B cell (primary cell): ENCODE results near the gene LRAT. TPM values are rescaled to one million over a fixed set of nuclear protein-coding genes. Genes with fewer than 3 reads are reported as not detected.

Experiments
- ATAC-seq: fragments of 200-7000 bp; cut with Tn5 transposase; one replicate; pipeline ENCODE4 v1.10.0; 2021; ENCODE audit warnings: low read depth, mild to moderate bottlenecking, moderate number of reproducible peaks, moderate library complexity
- CTCF ChIA-PET: fragments of 350-600 bp; sonication (Branson Sonifier 250); formaldehyde crosslinking; loops from one replicate; lab custom pipeline; 2021; ENCODE audit warnings: antibody characterized with exemption, inconsistent platforms; lab: Charles Lee
- POLR2A ChIA-PET: fragments of 350-600 bp; sonication (Branson Sonifier 250); formaldehyde crosslinking; loops from one replicate; lab custom pipeline; 2021; ENCODE audit warnings: antibody characterized with exemption; lab: Charles Lee
- DNase-seq: peaks from one replicate; pipeline ENCODE4 v3.0.0; 2013
- H2AFZ ChIP-seq: 2 replicates; pipeline ENCODE4 v1.6.1; 2012; ENCODE audit warnings: mild to moderate bottlenecking, low read depth, low read length; ENCODE audit not compliant: insufficient read depth, poor library complexity, severe bottlenecking
- H3K27ac ChIP-seq, 2 donors: 1 replicate in 1 of 2; 2 replicates in 1 of 2; pipeline ENCODE4 v1.5.1; 2012 to 2013; ENCODE audit warnings: low read length in 2 of 2, mild to moderate bottlenecking in 2 of 2, moderate library complexity in 1 of 2
- H3K27me3 ChIP-seq, 4 experiments: fragments of 200-600 bp in 1 of 4; sonication (generic) in 1 of 4; replicated peaks in 1 of 4; 1 replicate in 2 of 4; 2 replicates in 2 of 4; pipeline versions ENCODE4 v1.6.1 to v1.7.0; 2013 to 2016; ENCODE audit warnings: low read length in 3 of 4, mild to moderate bottlenecking in 2 of 4, mixed read lengths in 1 of 4, moderate library complexity in 1 of 4; ENCODE audit not compliant: insufficient read depth in 4 of 4, control insufficient read depth in 3 of 4; ENCODE audit errors: control extremely low read depth in 1 of 4
- H3K36me3 ChIP-seq, 2 experiments: replicated peaks in 1 of 2; 1 replicate in 1 of 2; 2 replicates in 1 of 2; pipeline versions ENCODE4 v1.6.1 to v1.7.1; 2013; ENCODE audit warnings: low read length in 1 of 2; ENCODE audit not compliant: insufficient read depth in 2 of 2, control insufficient read depth in 1 of 2; ENCODE audit errors: control extremely low read depth in 1 of 2, extremely low read depth in 1 of 2
- H3K4me1 ChIP-seq, 2 donors: fragments of 200-600 bp in 1 of 2; sonication (generic) in 1 of 2; 1 replicate in 1 of 2; 2 replicates in 1 of 2; pipeline versions ENCODE4 v1.5.1 to v1.6.1; 2013 to 2017; ENCODE audit warnings: low read length in 2 of 2; ENCODE audit not compliant: control insufficient read depth in 2 of 2, insufficient read depth in 2 of 2
- H3K4me2 ChIP-seq: replicated peaks from 2 replicates; pipeline ENCODE3; 2012; ENCODE audit warnings: mild to moderate bottlenecking, low read depth, low read length; ENCODE audit not compliant: poor library complexity, severe bottlenecking
- H3K4me3 ChIP-seq, 5 experiments: fragments of 200-600 bp in 1 of 5; sonication (generic) in 1 of 5; 1 replicate in 3 of 5; 2 replicates in 2 of 5; pipeline versions ENCODE4 v1.5.1 to v1.7.0; 2011 to 2016; ENCODE audit warnings: low read length in 4 of 5, mild to moderate bottlenecking in 4 of 5, low read depth in 2 of 5, control low read depth in 1 of 5, moderate library complexity in 1 of 5; ENCODE audit not compliant: insufficient read depth in 1 of 5; ENCODE audit errors: control extremely low read depth in 1 of 5, extremely low read depth in 1 of 5
- H3K79me2 ChIP-seq: fragments of 200-600 bp; sonication (generic); one replicate; pipeline ENCODE4 v1.6.0; 2016; ENCODE audit warnings: low read length; ENCODE audit not compliant: control insufficient read depth, insufficient read depth
- H3K9ac ChIP-seq: fragments of 200-600 bp; sonication (generic); 2 replicates; pipeline ENCODE4 v1.6.1; 2017; ENCODE audit warnings: mild to moderate bottlenecking, low read length, moderate library complexity
- H3K9me3 ChIP-seq, 3 donors: one replicate each; pipeline versions ENCODE4 v1.6.1 to v1.7.1; 2013; ENCODE audit warnings: low read length in 2 of 3; ENCODE audit not compliant: control insufficient read depth in 2 of 3, insufficient read depth in 1 of 3; ENCODE audit errors: control extremely low read depth in 1 of 3
- H4K20me1 ChIP-seq: 2 replicates; pipeline ENCODE4 v1.6.0; 2012; ENCODE audit warnings: mild to moderate bottlenecking, low read length; ENCODE audit not compliant: insufficient read depth, control insufficient read depth, poor library complexity, severe bottlenecking
- H3K27ac Mint-ChIP-seq: one replicate; pipeline ENCODE4 v1.8.0; 2021; ENCODE audit warnings: mixed read lengths
- H3K27me3 Mint-ChIP-seq: one replicate; pipeline ENCODE4 v1.8.0; 2021; ENCODE audit warnings: mixed read lengths
- H3K4me1 Mint-ChIP-seq: one replicate; pipeline ENCODE4 v1.8.0; 2021; ENCODE audit warnings: mixed read lengths
- H3K4me3 Mint-ChIP-seq: one replicate; pipeline ENCODE4 v1.8.0; 2021; ENCODE audit warnings: mixed read lengths
- H3K9me3 Mint-ChIP-seq: one replicate; pipeline ENCODE4 v1.8.0; 2022; ENCODE audit warnings: mixed read lengths; ENCODE audit not compliant: insufficient read depth
- EZH2 ChIP-seq: IDR thresholded peaks from 2 replicates; pipeline ENCODE4 v1.6.1; 2012; ENCODE audit warnings: borderline replicate concordance, low read depth, mild to moderate bottlenecking, moderate library complexity, low read length; ENCODE audit not compliant: insufficient read depth, poor library complexity, severe bottlenecking
- WGBS: methylation state at CpG from one replicate; pipeline ENCODE4 v1.1.5; 2013; ENCODE audit warnings: missing lambda C conversion rate; ENCODE audit not compliant: insufficient coverage; 5-methylcytosine and 5-hydroxymethylcytosine counted together
- intact Hi-C: fragments of 100-400 bp; cut with micrococcal nuclease; formaldehyde crosslinking; loops from one replicate; pipeline ENCODE4 v1.10.0; 2022
- polyA plus RNA-seq: library from polyadenylated mRNA; depleted of rRNA; stranded (reverse); fragments of >200 nt; gene quantifications from 2 replicates; pipeline ENCODE4 v1.2.3, GENCODE V29; 2012
- total RNA-seq, 2 donors: library from RNA; stranded (reverse); fragments of 120-200 nt in 1 of 2; gene quantifications; 1 replicate in 1 of 2; 2 replicates in 1 of 2; pipeline versions ENCODE4 v1.2.3 to v1.2.4, GENCODE V29; 2013 to 2022
- TF ChIP-seq, protein P1 (sequence below): fragments of 200-600 bp; IDR thresholded peaks from one replicate; pipeline ENCODE4 v1.8.0; 2022; ENCODE audit warnings: antibody characterized with exemption, mild to moderate bottlenecking

The LRAT gene
- total and polyA plus RNA-seq, 2 donors (not counting 1 experiment from before 2014, with no cell fraction given): not detected

DNA sequence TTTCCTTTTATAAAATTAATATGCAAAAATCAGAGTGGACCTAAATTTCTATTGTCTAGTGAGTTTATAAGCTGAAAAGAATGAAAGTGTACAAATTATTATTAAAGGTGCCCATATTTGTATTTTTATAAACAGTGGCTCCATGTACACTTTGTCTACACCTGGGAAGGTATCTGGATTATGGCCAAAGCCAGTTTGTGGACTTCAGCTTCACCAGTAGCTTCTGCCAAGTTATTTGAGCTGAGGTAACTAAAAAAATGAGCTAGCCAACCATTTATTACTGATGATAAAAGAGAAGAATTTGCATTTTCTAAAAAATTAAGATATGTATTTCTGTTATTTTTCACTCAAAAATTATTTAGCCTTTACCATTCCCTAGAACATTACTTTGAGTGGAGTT lies 32.3 kb upstream of the LRAT start:
- H3K79me2 ChIP-seq: no peaks in the 10 kb centered on the region
- Mint-ChIP-seq H3K27ac (no peak overlapping the region), H3K9me3 (no peaks in the 10 kb centered on the region), H3K27me3 (peaks cover 7% of the 10 kb centered on the region), H3K4me3 (no peak overlapping the region), H3K4me1 (no peaks in the 10 kb centered on the region)
- no peak overlapping the region for H3K27ac ChIP-seq
- no peak overlapping the region for H3K4me2 ChIP-seq
- ChIA-PET CTCF (no interaction called here), POLR2A (no interaction called here)
- no peak for DNase-seq
- H3K9ac ChIP-seq: no peak overlapping the region
- H3K4me3 ChIP-seq: no peak overlapping the region
- TF ChIP-seq, protein P1, sequence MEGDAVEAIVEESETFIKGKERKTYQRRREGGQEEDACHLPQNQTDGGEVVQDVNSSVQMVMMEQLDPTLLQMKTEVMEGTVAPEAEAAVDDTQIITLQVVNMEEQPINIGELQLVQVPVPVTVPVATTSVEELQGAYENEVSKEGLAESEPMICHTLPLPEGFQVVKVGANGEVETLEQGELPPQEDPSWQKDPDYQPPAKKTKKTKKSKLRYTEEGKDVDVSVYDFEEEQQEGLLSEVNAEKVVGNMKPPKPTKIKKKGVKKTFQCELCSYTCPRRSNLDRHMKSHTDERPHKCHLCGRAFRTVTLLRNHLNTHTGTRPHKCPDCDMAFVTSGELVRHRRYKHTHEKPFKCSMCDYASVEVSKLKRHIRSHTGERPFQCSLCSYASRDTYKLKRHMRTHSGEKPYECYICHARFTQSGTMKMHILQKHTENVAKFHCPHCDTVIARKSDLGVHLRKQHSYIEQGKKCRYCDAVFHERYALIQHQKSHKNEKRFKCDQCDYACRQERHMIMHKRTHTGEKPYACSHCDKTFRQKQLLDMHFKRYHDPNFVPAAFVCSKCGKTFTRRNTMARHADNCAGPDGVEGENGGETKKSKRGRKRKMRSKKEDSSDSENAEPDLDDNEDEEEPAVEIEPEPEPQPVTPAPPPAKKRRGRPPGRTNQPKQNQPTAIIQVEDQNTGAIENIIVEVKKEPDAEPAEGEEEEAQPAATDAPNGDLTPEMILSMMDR: no peak
- H2AFZ ChIP-seq: no peak overlapping the region
- ATAC-seq: no peak
- intact Hi-C loops: no loop called here
- H3K36me3 ChIP-seq: no peaks in the 10 kb centered on the region
- H3K4me1 ChIP-seq: no peaks in the 10 kb centered on the region
- H3K27me3 ChIP-seq: no peaks in the 10 kb centered on the region
- no peaks in the 10 kb centered on the region for H3K9me3 ChIP-seq
- no peaks in the 10 kb centered on the region for H4K20me1 ChIP-seq

DNA sequence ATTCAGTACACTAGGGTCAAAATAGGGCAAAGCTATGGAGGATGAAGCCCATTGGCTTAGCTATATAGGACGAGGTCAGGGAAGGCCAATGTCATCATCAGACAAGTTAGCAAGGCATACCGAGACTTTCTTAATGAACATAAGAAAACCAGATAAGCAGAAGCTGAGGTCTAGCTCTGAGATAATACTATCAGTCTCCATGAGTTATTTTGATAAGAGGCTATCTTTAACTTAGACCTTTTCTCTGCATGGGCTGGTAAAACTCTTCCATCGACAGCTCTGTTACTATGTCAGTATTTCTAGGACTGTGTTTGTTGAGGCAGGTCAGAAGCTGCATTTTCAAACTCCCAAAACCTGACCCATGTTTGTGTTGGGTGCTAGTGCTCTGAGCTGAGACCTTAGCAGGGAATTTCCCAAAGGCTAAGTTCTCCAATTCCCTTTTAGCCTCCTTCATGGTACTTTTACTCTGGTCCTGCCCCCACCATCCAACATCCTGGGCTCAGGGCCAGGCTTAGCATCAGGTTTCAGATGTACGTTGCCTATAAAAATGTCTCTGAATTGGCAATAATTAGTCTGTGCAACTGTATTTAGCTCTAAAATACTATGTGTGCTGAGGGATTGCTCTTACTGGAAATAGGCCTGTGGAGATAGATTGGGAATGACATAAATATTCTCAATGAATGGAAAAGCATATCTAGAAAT lies 29.3 kb upstream of the LRAT start:
- no peak overlapping the region for H3K9ac ChIP-seq
- POLR2A ChIA-PET: no interaction called here
- H3K9me3 Mint-ChIP-seq: no peaks in the 10 kb centered on the region
- H3K4me1 Mint-ChIP-seq: no peaks in the 10 kb centered on the region
- DNase-seq (no peak), ATAC-seq (no peak)
- H3K27me3 Mint-ChIP-seq: peaks cover 4% of the 10 kb centered on the region
- no peaks in the 10 kb centered on the region for H3K79me2 ChIP-seq
- H2AFZ ChIP-seq: no peak overlapping the region
- intact Hi-C loops: no loop called here
- CTCF ChIA-PET: no interaction called here
- no peak overlapping the region for H3K4me3 Mint-ChIP-seq
- H4K20me1 ChIP-seq: no peaks in the 10 kb centered on the region
- no peaks in the 10 kb centered on the region for H3K27me3 ChIP-seq
- H3K4me1 ChIP-seq: no peaks in the 10 kb centered on the region
- TF ChIP-seq, protein P1: no peak
- no peak for TF ChIP-seq EZH2
- H3K27ac ChIP-seq: no peak overlapping the region
- no peaks in the 10 kb centered on the region for H3K36me3 ChIP-seq
- no peak overlapping the region for H3K4me2 ChIP-seq
- 100% methylated on average over 1 of the region's 4 CpGs for WGBS
- H3K9me3 ChIP-seq: no peaks in the 10 kb centered on the region
- H3K4me3 ChIP-seq: no peak overlapping the region
- H3K27ac Mint-ChIP-seq: no peak overlapping the region
